Right forelimb (tissue), 1 donor: ENCODE measurements around the gene IL13RA1.
"Not testable (repeated sequence)": the region's sequence is repeated elsewhere in the genome, so short reads cannot be mapped to it uniquely, and the experiment has no call there.

Source experiments
- DNase-seq: peaks from one replicate; pipeline ENCODE4 v3.0.0-alpha.2; 2018

Gene IL13RA1

DNA sequence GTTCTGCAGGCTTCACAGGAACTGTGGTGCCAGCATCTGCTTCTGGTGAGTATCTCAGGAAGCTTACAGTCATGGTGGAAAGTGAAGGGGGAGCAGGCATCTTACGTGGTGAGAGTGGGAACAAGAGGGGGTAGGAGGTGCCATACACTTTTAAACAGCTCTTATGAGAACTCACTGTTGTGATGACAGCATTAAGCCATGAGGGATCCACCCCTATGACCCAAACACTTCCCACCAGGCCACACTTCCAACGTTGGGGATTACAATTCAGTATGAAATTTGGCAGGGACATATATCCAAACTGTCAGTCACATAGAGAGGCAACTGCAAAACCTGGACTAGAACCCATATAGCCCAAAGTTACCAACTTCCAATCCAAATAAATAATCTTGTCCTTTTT is 53.1 kb downstream of the IL13RA1 start:
- no peak for DNase-seq

GRCh38 chrX:118780911-118781310 is 53.5 kb downstream of the IL13RA1 start:
- no peak for DNase-seq

GRCh38 chrX:118795528-118796280 is 68.3 kb downstream of the IL13RA1 start:
- no peak for DNase-seq

- no peak for DNase-seq
Measured at GRCh38 chrX:118802857-118803256, 75.5 kb downstream of the IL13RA1 start.

DNA sequence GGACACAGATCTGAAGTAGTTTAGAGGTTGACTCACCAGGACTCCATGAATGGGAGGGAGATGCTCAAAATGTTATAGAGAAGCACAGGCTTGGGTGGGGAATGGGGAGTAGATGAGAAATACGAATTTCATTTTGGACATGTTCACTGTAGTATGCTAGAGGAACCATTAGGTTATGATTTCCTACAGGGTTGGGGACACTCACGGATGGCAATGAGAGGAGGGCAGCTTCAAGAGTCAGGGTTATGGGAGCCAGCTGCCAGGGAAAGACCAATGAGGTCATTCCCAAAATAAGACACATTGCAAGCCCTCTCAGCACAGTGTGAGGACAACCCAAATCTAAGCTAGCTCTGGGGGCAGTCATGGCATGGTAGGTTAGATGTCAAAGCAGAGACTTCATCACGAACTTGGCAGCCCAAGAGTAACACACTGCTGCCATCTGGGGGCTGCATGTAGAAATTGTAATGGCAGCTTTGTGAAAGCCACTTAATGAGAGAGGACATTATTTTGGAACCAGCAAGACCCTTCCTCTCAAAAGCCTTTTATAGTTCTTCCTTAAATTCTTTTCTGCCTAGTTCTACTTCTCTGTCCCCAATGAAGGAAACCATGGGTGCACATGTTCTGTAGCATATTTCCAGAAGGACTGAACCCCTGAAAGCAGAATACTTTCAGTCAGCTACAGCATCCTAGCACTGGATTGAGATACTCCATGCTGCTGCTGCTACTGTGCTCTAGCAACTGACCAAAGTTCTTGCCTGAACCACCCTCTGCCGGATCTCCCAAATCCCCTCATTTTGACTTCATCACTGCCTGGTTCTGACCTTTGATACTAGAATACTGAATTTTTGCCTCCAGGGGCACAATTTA is 80.0 kb downstream of the IL13RA1 start:
- peak; percentile 54 for DNase-seq

DNA sequence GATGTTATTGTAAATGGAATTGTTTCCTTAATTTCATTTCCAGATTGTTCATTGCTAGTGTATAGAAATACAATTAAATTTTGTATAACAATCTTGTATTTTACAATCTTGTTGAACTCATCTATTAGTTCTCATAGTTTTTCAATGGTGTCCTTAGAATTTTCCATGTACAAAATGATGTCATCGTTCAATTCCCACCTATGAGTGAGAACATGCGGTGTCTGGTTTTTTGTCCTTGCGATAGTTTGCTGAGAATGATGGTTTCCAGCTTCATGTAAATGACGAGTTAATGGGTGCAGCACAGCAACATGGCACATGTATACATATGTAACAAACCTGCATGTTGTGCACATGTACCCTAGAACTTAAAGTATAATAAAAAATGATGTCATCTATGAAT is 89.9 kb downstream of the IL13RA1 start:
- DNase-seq = not testable (repeated sequence)

- DNase-seq = peak; percentile 64
Measured at GRCh38 chrX:118823263-118824172, 96.1 kb downstream of the IL13RA1 start, which contains the start of gene ZCCHC12. Gene ZCCHC12 (plus strand): TSS chrX:118823824. CDS start chrX:118825245, 1,421 bp downstream.

DNA sequence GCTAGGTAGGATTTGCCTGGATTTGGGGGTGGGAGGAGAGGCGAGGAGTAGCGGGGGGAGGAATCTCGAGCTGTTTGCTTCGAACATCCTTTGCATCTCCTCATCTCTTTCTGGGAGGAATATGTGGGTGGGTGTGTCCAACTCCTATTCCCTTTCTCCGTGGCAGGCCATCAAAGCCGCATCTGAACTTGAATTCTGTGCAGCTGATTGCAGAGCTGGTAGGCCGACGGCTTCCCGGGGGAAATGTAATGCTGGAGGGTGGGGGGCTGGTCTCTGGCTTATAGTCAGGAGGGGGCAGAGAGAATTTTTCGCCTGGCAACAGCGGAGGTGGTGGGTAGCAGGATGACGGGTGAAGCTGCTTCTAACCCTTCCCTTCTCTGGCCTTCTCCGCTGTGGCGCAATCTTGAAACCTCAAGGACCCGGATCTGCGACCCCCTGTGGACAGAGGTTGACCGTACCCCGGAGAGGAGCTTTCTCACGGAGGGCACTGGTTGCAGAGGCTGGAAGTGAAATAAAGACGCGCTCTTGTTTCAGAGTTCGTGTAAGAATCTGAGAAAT is 96.8 kb downstream of the IL13RA1 start:
- no peak for DNase-seq

DNA sequence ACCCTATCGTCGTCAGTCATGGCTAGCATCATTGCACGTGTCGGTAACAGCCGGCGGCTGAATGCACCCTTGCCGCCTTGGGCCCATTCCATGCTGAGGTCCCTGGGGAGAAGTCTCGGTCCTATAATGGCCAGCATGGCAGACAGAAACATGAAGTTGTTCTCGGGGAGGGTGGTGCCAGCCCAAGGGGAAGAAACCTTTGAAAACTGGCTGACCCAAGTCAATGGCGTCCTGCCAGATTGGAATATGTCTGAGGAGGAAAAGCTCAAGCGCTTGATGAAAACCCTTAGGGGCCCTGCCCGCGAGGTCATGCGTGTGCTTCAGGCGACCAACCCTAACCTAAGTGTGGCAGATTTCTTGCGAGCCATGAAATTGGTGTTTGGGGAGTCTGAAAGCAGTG is 97.8 kb downstream of the IL13RA1 start:
- no peak for DNase-seq

DNA sequence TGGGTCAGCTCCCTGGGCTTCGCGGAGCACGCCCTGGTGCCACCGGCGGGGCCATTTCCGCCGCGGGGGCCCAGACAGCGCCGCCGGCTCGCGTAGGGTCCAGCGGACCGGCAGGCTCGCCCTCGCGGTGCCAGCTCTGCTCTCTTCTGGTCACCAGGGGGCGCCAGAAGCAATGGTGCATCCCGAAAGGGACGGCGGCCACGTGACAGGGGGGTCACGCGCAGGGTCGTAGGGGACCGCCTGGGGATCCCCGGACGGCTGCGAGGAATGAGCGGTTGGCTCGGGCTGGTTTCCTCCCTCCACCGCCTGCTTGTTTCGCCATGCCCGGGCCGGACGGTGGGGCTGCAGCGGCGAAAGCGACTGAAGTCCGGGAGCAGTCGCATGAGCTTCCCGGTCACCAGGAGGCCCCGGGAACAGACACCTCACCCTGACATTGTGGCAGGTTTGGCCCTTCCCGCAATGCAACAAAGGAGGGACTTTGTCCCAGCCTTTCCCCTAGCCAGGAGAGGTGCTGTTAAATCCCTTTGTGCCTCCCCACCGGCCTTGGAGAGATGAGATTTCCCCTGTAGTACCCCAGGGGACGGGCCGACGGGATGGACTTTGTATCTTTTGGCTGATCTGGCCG is 112.0 kb downstream of the IL13RA1 start:
- peak; percentile 81 for DNase-seq
